PC-9 (cell line): ENCODE results near the gene CLMN. TPM values are rescaled to one million over a fixed set of nuclear protein-coding genes. Genes with fewer than 3 reads are reported as not detected.

Experiments used
- BruUV-seq: library from RNA; stranded (reverse); fragments of 400-500 nt; replicated peaks from 2 replicates; lab custom pipeline; 2021; lab: Mats Ljungman, UMichigan
- CTCF ChIA-PET: fragments of 300-600 bp; sonication (Branson Sonifier 250); formaldehyde crosslinking; loops from one replicate; lab custom pipeline; 2022; ENCODE audit warnings: antibody characterized with exemption; lab: Charles Lee
- POLR2A ChIA-PET: fragments of 300-600 bp; sonication (Branson Sonifier 250); formaldehyde crosslinking; loops from one replicate; lab custom pipeline; 2022; ENCODE audit warnings: antibody characterized with exemption; ENCODE audit not compliant: unreplicated experiment; lab: Charles Lee
- DNase-seq, 2 experiments: peaks; one replicate each; pipeline versions ENCODE4 v3.0.0 to v3.0.0-alpha.2; 2015 to 2022; ENCODE audit warnings: mixed read lengths in 1 of 2
- H2AFZ ChIP-seq: fragments of 200-600 bp; sonication (generic); 2 replicates; pipeline ENCODE4 v1.8.1; 2017; ENCODE audit warnings: antibody characterized with exemption
- H3F3A ChIP-seq: fragments of 200-600 bp; sonication (generic); 2 replicates; pipeline ENCODE4 v1.8.1; 2017; ENCODE audit warnings: antibody characterized with exemption, mild to moderate bottlenecking, low read depth; ENCODE audit not compliant: insufficient read depth
- H3K27ac ChIP-seq: fragments of 200-600 bp; sonication (generic); 2 replicates; pipeline ENCODE4 v1.6.1; 2016; ENCODE audit warnings: mixed run types
- H3K27me3 ChIP-seq: fragments of 200-600 bp; sonication (generic); 2 replicates; pipeline ENCODE4 v1.6.1; 2016; ENCODE audit warnings: low read depth, mixed run types; ENCODE audit not compliant: insufficient read depth
- H3K36me3 ChIP-seq: fragments of 200-600 bp; sonication (generic); 2 replicates; pipeline ENCODE4 v1.6.1; 2016; ENCODE audit warnings: low read depth, mixed run types
- H3K4me1 ChIP-seq: fragments of 200-600 bp; sonication (generic); replicated peaks from 2 replicates; pipeline ENCODE4 v1.6.1; 2016; ENCODE audit warnings: mixed run types; ENCODE audit not compliant: insufficient read depth
- H3K4me2 ChIP-seq: fragments of 200-600 bp; sonication (generic); 2 replicates; pipeline ENCODE4 v1.6.1; 2017; ENCODE audit warnings: mixed run types
- H3K4me3 ChIP-seq: fragments of 200-600 bp; sonication (generic); 2 replicates; pipeline ENCODE4 v1.6.1; 2016; ENCODE audit warnings: mixed run types
- H3K79me2 ChIP-seq: fragments of 200-600 bp; sonication (generic); 2 replicates; pipeline ENCODE4 v1.6.1; 2017; ENCODE audit warnings: low read depth, mixed run types
- H3K9me2 ChIP-seq: fragments of 200-600 bp; sonication (generic); 2 replicates; pipeline ENCODE4 v1.8.1; 2017; ENCODE audit warnings: mild to moderate bottlenecking; ENCODE audit not compliant: insufficient read depth
- H3K9me3 ChIP-seq: fragments of 200-600 bp; sonication (generic); 2 replicates; pipeline ENCODE4 v1.8.1; 2016; ENCODE audit warnings: low read depth; ENCODE audit not compliant: insufficient read depth
- H4K20me1 ChIP-seq: fragments of 200-600 bp; sonication (generic); 2 replicates; pipeline ENCODE4 v1.8.1; 2017; ENCODE audit not compliant: insufficient read depth
- EZH2 ChIP-seq: fragments of 200-600 bp; sonication (generic); IDR thresholded peaks from 2 replicates; pipeline ENCODE4 v1.8.0; 2017; ENCODE audit warnings: antibody characterized with exemption, low read depth
- intact Hi-C: fragments of 100-400 bp; cut with micrococcal nuclease; formaldehyde crosslinking; loops from one replicate; pipeline ENCODE4 v1.10.0; 2022; ENCODE audit not compliant: unreplicated experiment
- total RNA-seq: library from RNA; stranded (reverse); gene quantifications from 2 replicates; pipeline ENCODE4 v1.2.3, GENCODE V29; 2021
- TF ChIP-seq, protein P1 (sequence below): fragments of 200-600 bp; sonication (generic); conservative IDR thresholded peaks from 2 replicates; pipeline ENCODE4 v1.6.1; 2017; ENCODE audit warnings: mixed run types, antibody characterized with exemption, mild to moderate bottlenecking, moderate library complexity

Gene CLMN
- total RNA-seq, 1 experiment from 2014 or later = 15.8 TPM

DNA sequence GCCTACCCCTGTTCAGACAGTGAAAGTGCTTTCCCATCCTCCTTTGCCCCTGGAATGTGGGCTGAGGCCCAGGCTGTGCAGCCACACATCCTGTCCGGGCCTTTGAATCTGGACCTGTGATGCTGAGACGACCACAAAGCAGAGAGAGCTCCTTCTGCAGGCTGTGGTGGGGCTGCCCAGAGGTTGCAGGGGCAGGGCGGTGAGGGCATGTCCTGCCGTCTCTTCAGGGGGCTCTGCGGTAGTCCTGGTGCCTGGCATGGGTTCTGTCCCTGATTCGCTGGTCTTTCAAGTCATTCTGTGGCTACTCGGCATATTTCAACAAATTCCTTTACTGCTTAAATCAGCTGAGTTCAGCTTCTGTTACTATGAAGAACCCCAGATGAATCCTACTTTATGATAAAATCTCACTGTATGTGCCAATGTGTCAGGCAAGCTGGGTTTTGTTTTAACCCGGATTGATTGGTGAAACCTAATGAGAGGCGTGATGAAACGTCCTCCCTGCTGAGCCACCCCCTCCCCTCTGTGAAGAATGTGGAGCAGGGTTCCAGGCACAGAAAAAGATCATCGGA, 99.0 kb downstream of the CLMN start:
- Histone ChIP-seq H3K27me3 (no peaks in the 10 kb centered on the region), H3K4me2 (no peak overlapping the region), H3K27ac (no peak overlapping the region), H2AFZ (no peak overlapping the region), H3K4me3 (no peak overlapping the region), H3F3A (no peaks in the 10 kb centered on the region), H4K20me1 (no peaks in the 10 kb centered on the region), H3K36me3 (no peaks in the 10 kb centered on the region), H3K9me2 (no peaks in the 10 kb centered on the region), H3K9me3 (no peaks in the 10 kb centered on the region), H3K79me2 (no peaks in the 10 kb centered on the region), H3K4me1 (no peaks in the 10 kb centered on the region)
- DNase-seq = no peak
- ChIA-PET POLR2A (no interaction called here), CTCF (no interaction called here)
- BruUV-seq = no TSS peak
- no peak for TF ChIP-seq EZH2
- TF ChIP-seq, protein P1, sequence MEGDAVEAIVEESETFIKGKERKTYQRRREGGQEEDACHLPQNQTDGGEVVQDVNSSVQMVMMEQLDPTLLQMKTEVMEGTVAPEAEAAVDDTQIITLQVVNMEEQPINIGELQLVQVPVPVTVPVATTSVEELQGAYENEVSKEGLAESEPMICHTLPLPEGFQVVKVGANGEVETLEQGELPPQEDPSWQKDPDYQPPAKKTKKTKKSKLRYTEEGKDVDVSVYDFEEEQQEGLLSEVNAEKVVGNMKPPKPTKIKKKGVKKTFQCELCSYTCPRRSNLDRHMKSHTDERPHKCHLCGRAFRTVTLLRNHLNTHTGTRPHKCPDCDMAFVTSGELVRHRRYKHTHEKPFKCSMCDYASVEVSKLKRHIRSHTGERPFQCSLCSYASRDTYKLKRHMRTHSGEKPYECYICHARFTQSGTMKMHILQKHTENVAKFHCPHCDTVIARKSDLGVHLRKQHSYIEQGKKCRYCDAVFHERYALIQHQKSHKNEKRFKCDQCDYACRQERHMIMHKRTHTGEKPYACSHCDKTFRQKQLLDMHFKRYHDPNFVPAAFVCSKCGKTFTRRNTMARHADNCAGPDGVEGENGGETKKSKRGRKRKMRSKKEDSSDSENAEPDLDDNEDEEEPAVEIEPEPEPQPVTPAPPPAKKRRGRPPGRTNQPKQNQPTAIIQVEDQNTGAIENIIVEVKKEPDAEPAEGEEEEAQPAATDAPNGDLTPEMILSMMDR = no peak
- intact Hi-C loops = no loop called here

DNA sequence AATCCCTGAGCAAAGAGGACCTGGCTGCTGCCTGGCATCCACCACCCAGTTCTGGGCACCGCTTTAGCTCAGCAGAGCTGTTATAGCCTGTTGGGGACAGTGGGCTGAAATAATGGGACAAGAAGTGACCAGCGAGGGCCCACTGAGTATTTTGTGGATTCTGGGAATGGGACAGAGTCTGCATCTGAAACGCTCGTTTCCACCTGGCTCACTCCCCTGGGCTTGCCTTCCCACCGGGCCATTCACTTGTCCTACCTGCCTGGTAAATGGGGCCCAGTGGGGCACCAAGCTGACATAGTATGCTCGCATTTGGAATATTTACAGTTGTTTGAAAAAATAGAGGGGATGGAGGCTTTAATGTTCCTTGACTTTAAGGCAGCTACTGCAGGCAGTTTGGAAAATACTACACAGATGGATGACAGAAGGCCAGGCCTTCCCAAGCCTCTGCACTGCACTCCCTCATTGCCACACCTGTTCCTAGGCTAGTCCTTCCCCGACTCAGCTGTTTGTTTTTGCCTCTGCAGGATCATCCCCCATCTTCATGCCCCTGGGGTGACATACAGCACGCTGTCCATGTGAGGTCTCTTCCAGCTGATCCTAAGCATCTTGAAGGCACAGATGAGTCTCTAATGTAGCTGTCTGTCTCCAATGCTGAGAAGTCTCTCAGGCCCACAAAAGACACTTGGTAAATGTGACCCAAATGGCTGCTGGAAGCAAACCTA, 101.1 kb downstream of the CLMN start:
- H3K4me1 ChIP-seq = no peaks in the 10 kb centered on the region
- no peaks in the 10 kb centered on the region for H4K20me1 ChIP-seq
- no peaks in the 10 kb centered on the region for H3K79me2 ChIP-seq
- H3K9me2 ChIP-seq = no peaks in the 10 kb centered on the region
- no peak overlapping the region for H3K27ac ChIP-seq
- ChIA-PET POLR2A (no interaction called here), CTCF (no interaction called here)
- TF ChIP-seq, protein P1 = no peak
- no peak for TF ChIP-seq EZH2
- no peaks in the 10 kb centered on the region for H3K9me3 ChIP-seq
- H3K4me2 ChIP-seq = no peak overlapping the region
- H2AFZ ChIP-seq = no peak overlapping the region
- intact Hi-C loops = no loop called here
- H3K36me3 ChIP-seq = no peaks in the 10 kb centered on the region
- BruUV-seq = no TSS peak
- H3K27me3 ChIP-seq = no peaks in the 10 kb centered on the region
- H3F3A ChIP-seq = no peaks in the 10 kb centered on the region
- H3K4me3 ChIP-seq = no peak overlapping the region
- DNase-seq = no peak

- no peak overlapping the region for H2AFZ ChIP-seq
- no peaks in the 10 kb centered on the region for H3K9me2 ChIP-seq
- TF ChIP-seq, protein P1 = no peak
- TF ChIP-seq EZH2 = no peak
- no peak for DNase-seq
- intact Hi-C loops = no loop called here
- ChIA-PET POLR2A (no interaction called here), CTCF (no interaction called here)
- H3K79me2 ChIP-seq = no peaks in the 10 kb centered on the region
- H3K9me3 ChIP-seq = no peaks in the 10 kb centered on the region
- no peaks in the 10 kb centered on the region for H3K4me1 ChIP-seq
- no peak overlapping the region for H3K4me2 ChIP-seq
- H4K20me1 ChIP-seq = no peaks in the 10 kb centered on the region
- H3K27me3 ChIP-seq = no peaks in the 10 kb centered on the region
- H3K36me3 ChIP-seq = no peaks in the 10 kb centered on the region
- no peak overlapping the region for H3K27ac ChIP-seq
- BruUV-seq = no TSS peak
- H3K4me3 ChIP-seq = no peak overlapping the region
- no peaks in the 10 kb centered on the region for H3F3A ChIP-seq
Measured at GRCh38 chr14:95218006-95218405, 101.7 kb downstream of the CLMN start.
